Left ventricle myocardium inferior (tissue), 1 donor: ENCODE results near the gene RARS2. TPM values are rescaled to one million over a fixed set of nuclear protein-coding genes. Genes with fewer than 3 reads are reported as not detected.

Experiments used
- DNase-seq: peaks from one replicate; pipeline ENCODE4 v3.0.0-alpha.2; 2020
- H3K27ac ChIP-seq: fragments of 200-600 bp; replicated peaks from 2 replicates; pipeline ENCODE4 v1.8.0; 2021
- H3K27me3 ChIP-seq: fragments of 200-600 bp; 2 replicates; pipeline ENCODE4 v1.8.0; 2021; ENCODE audit warnings: low read depth
- H3K36me3 ChIP-seq: fragments of 200-600 bp; 2 replicates; pipeline ENCODE4 v1.8.0; 2021
- H3K4me1 ChIP-seq: fragments of 200-600 bp; 2 replicates; pipeline ENCODE4 v1.8.0; 2021
- H3K4me3 ChIP-seq: fragments of 200-600 bp; 2 replicates; pipeline ENCODE4 v1.8.0; 2021; ENCODE audit warnings: mild to moderate bottlenecking, moderate library complexity
- H3K9me3 ChIP-seq: fragments of 200-600 bp; replicated peaks from 2 replicates; pipeline ENCODE4 v1.8.0; 2021
- intact Hi-C: fragments of 100-400 bp; cut with micrococcal nuclease; formaldehyde crosslinking; loops from one replicate; pipeline ENCODE4 v1.11.0; 2022
- total RNA-seq: library from RNA; stranded (reverse); fragmentation: NEBNext Ultra II Directional; extraction: Animal tissue kit (Norgen Biotek cat#: 25700); gene quantifications from one replicate; pipeline ENCODE4 v1.2.1, GENCODE V29; 2021
- TF ChIP-seq, protein P1 (sequence below): fragments of 200-600 bp; IDR thresholded peaks from 2 replicates; pipeline ENCODE4 v1.8.0; 2021; ENCODE audit warnings: antibody characterized with exemption, mild to moderate bottlenecking, borderline replicate concordance
- donor health status: DM: no; HTN: yes; CAD: no; lungs with severe emphysema.

RARS2 gene
- total RNA-seq, 1 donor from 2014 or later, result 19.5 TPM

DNA sequence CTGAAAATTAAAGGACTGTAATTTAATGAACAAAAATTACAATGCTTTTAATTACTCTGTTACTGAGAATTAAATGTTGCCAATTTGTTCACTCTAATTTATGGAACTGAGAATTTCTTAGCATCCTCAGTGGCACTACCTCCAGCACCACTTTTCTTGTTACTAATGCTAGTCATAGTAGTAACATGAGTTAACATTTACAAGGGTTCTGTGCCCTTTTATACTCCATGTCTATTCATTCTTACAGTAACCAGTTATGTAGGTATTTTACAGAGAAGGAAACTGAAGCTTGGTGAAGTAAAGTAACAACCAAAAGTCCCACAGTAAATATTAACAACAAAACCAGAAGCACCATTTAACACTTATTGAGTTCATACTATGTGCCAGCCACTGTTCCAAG lies 34.3 kb downstream of the RARS2 start:
- TF ChIP-seq, protein P1, sequence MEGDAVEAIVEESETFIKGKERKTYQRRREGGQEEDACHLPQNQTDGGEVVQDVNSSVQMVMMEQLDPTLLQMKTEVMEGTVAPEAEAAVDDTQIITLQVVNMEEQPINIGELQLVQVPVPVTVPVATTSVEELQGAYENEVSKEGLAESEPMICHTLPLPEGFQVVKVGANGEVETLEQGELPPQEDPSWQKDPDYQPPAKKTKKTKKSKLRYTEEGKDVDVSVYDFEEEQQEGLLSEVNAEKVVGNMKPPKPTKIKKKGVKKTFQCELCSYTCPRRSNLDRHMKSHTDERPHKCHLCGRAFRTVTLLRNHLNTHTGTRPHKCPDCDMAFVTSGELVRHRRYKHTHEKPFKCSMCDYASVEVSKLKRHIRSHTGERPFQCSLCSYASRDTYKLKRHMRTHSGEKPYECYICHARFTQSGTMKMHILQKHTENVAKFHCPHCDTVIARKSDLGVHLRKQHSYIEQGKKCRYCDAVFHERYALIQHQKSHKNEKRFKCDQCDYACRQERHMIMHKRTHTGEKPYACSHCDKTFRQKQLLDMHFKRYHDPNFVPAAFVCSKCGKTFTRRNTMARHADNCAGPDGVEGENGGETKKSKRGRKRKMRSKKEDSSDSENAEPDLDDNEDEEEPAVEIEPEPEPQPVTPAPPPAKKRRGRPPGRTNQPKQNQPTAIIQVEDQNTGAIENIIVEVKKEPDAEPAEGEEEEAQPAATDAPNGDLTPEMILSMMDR, result no peak
- peaks cover 80% of the 10 kb centered on the region for H3K36me3 ChIP-seq
- DNase-seq, result no peak
- no peaks in the 10 kb centered on the region for H3K9me3 ChIP-seq
- no peak overlapping the region for H3K27ac ChIP-seq
- no peaks in the 10 kb centered on the region for H3K4me1 ChIP-seq
- H3K27me3 ChIP-seq, result no peaks in the 10 kb centered on the region
- no peak overlapping the region for H3K4me3 ChIP-seq
- intact Hi-C loops, result no loop called here

DNA sequence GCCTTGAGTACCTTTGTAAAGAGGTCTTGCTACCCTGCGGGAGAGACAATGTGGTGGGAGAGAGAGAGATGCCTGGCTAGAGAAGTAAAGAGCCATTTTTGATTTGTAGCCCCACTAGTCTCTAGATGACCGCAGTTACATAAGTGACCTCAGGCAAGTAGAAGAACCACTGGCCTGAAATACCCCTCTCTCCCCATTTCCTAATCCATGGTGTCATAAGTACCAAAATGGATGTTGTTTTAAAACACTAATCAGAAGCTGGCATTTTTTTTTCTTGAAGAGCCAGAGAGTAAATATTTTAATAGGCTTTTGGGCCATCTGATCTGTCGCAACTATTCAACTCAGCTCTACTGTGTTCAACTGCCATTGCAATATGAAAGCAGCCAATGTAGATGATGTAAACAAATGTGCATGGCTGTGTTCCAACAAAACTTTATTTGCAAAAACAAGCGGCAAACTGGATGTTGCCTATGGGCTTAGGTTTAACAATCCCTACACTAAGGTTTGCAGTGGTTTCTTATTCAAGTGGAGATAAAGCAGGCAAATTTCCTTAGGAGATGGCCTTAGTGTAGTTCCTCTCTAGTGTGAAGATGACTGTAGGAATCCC lies 36.5 kb downstream of the RARS2 start:
- TF ChIP-seq, protein P1, result no peak
- Histone ChIP-seq H3K27ac (no peak overlapping the region), H3K36me3 (peaks cover 76% of the 10 kb centered on the region), H3K4me1 (no peaks in the 10 kb centered on the region), H3K4me3 (no peak overlapping the region), H3K27me3 (no peaks in the 10 kb centered on the region), H3K9me3 (no peaks in the 10 kb centered on the region)
- DNase-seq, result no peak
- intact Hi-C loops, result no loop called here

- no peak overlapping the region for H3K4me3 ChIP-seq
- H3K9me3 ChIP-seq, result no peaks in the 10 kb centered on the region
- H3K36me3 ChIP-seq, result peaks cover 74% of the 10 kb centered on the region
- intact Hi-C loops, result no loop called here
- no peak overlapping the region for H3K27ac ChIP-seq
- no peak for DNase-seq
- TF ChIP-seq, protein P1, result no peak
- no peaks in the 10 kb centered on the region for H3K27me3 ChIP-seq
- no peaks in the 10 kb centered on the region for H3K4me1 ChIP-seq
These were observed 38.0 kb downstream of the RARS2 start for GRCh38 chr6:87551799-87552198.

DNA sequence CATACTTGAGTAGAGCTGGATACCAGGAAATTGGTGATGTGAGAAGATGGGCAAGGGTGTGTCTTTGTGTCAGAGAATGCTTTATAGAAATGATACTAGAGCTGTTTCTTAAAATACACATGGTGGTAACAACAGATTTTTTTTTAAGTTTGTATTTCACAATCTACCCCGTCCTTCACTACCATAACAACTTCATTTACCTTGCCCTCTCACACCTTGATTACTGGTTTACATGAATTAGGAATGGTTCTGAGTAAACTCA lies 45.4 kb downstream of the RARS2 start:
- Histone ChIP-seq H3K27me3 (no peaks in the 10 kb centered on the region), H3K4me3 (no peak overlapping the region), H3K9me3 (no peaks in the 10 kb centered on the region), H3K36me3 (peaks cover 59% of the 10 kb centered on the region), H3K4me1 (peaks cover 20% of the 10 kb centered on the region), H3K27ac (no peak overlapping the region)
- DNase-seq, result no peak
- TF ChIP-seq, protein P1, result no peak
- intact Hi-C loops, result no loop called here

DNA sequence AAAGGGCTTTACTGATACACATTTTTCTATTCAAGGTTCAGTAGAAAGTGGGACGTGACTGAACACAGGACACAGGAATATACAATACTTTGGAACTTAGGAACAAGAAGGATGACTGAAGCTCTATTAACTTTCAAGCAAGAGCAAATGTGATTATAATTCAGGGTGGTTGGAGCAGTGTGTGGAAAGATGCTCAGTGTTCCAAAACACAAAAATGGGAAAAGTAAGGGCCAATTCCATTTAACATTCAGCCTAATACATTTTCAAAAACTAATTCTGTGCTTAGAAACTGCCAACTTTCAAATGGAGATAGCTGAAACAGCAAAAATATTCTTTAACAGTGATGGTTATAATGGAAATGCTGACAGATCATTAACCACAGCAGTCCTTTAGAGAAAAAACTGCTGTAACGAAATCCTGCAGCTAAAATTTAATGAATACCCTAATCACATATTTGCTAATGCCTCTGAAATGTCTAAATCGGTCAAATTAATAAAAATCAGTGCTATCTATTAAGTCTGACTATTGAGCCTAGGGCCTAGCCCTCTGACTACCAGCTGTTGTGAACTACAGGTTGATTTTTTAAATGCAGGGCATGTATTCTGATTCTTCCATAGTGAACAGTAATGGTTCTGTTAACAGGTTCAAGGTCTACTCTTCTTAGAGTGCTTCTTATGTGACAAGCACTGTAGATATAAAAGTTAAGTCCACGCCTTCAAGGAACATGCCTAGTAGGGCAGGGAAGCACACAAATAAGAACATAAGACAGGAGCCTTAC lies 45.9 kb downstream of the RARS2 start:
- Histone ChIP-seq H3K4me3 (no peak overlapping the region), H3K27ac (no peak overlapping the region), H3K36me3 (peaks cover 59% of the 10 kb centered on the region), H3K4me1 (peaks cover 20% of the 10 kb centered on the region), H3K9me3 (no peaks in the 10 kb centered on the region), H3K27me3 (no peaks in the 10 kb centered on the region)
- TF ChIP-seq, protein P1, result no peak
- no peak for DNase-seq
- intact Hi-C loops, result no loop called here
